Psoas muscle (tissue), 8 donors: ENCODE results near the gene NT5DC1. TPM values are rescaled to one million over a fixed set of nuclear protein-coding genes. Genes with fewer than 3 reads are reported as not detected.

Source experiments
- ATAC-seq, 4 donors: fragments of 200-7000 bp; cut with Tn5 transposase; one replicate each; pipeline ENCODE4 v1.9.1; 2020; ENCODE audit warnings: moderate library complexity in 3 of 4, mild to moderate bottlenecking in 2 of 4
- DNase-seq, 2 donors: peaks; one replicate each; pipeline ENCODE4 v3.0.0-alpha.2; 2020
- H3K27ac ChIP-seq: fragments of 200-600 bp; one replicate; pipeline ENCODE4 v1.8.0; 2022
- H3K27me3 ChIP-seq, 3 donors: fragments of 200-600 bp in 1 of 3; one replicate each; pipeline versions ENCODE4 v1.6.1 to v1.8.0; 2013 to 2022; ENCODE audit warnings: low read length in 2 of 3, mild to moderate bottlenecking in 2 of 3, moderate library complexity in 1 of 3; ENCODE audit not compliant: insufficient read depth in 3 of 3
- H3K36me3 ChIP-seq, 2 donors: fragments of 200-600 bp in 1 of 2; one replicate each; pipeline versions ENCODE4 v1.6.1 to v1.8.0; 2013 to 2022; ENCODE audit warnings: low read depth in 1 of 2, mild to moderate bottlenecking in 1 of 2, moderate library complexity in 1 of 2; ENCODE audit not compliant: insufficient read depth in 1 of 2
- H3K4me1 ChIP-seq: fragments of 200-600 bp; one replicate; pipeline ENCODE4 v1.8.0; 2022
- H3K4me3 ChIP-seq: fragments of 200-600 bp; one replicate; pipeline ENCODE4 v1.8.0; 2022; ENCODE audit warnings: mild to moderate bottlenecking
- H3K9me3 ChIP-seq: fragments of 200-600 bp; one replicate; pipeline ENCODE4 v1.8.0; 2022
- WGBS, 3 donors: extraction: QIAGEN DNeasy Blood & Tissue Kit; methylation state at CpG; one replicate each; pipeline versions ENCODE4 v1.1.6 to v1.1.7; 2013; 5-methylcytosine and 5-hydroxymethylcytosine counted together
- intact Hi-C, 2 donors: fragments of 100-400 bp; cut with DNase I; formaldehyde crosslinking; loops; one replicate each; pipeline versions ENCODE4 v1.11.0 to v1.14.2; 2022
- polyA plus RNA-seq, 3 donors: library from polyadenylated mRNA; stranded (reverse); fragments of 200-250 nt; gene quantifications; one replicate each; pipeline ENCODE4 v1.2.3, GENCODE V29; 2013
- total RNA-seq, 4 donors: library from RNA; stranded (reverse); fragmentation: NEBNext Ultra II Directional in 2 of 4; extraction: Animal tissue kit (Norgen Biotek cat#: 25700) in 2 of 4; gene quantifications; one replicate each; pipeline versions ENCODE4 v1.2.1 to v1.2.4, GENCODE V29; 2021 to 2023
- TF ChIP-seq, protein P1 (sequence below): fragments of 200-600 bp; IDR thresholded peaks from one replicate; pipeline ENCODE4 v1.8.0; 2022; ENCODE audit warnings: antibody characterized with exemption
- donor health status: healthy with polysubstance abuse.
- donor health status: DM: no; HTN: no; CAD: no; lungs with moderate emphysema.
- donor health status: Bipolar disorder and iron deficiency.
- donor health status: healthy.
- donor health status: DM: yes; HTN: yes; CAD: no.
- donor health status: DM: no; HTN: no; CAD: no.
- donor health status: DM: no; HTN: no; CAD: no.
- donor health status: DM: yes; HTN: yes; CAD: no.

Gene NT5DC1
- total and polyA plus RNA-seq, 7 donors: 4.6 to 30.9 (median 26.7) TPM

DNA sequence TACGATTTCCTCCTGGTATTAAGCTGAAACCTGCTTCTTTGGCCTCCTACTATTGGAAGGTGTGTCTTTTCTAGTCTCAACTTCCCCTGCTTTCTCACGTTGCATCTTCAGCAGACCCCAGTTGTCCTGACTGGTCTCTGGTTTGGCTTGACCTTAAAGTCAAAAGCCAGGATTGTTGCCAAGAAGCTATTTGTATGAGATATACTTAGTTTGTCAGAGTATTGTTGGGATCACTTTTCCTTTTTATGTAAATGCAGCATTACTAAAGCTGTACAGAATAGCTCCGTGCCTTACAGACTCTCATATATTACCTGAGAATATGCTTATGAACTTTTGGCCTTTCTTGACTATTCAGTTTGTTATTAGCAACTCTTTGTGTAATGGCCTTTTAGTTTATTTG lies 92.1 kb downstream of the NT5DC1 start:
- no peaks in the 10 kb centered on the region for H3K27me3 ChIP-seq
- H3K4me3 ChIP-seq: no peak overlapping the region
- H3K9me3 ChIP-seq: no peaks in the 10 kb centered on the region
- peaks cover 22% of the 10 kb centered on the region for H3K4me1 ChIP-seq
- ATAC-seq (peak in 1 of 4 donors; percentile 35), DNase-seq (no peak)
- intact Hi-C loops: no loop called here
- TF ChIP-seq, protein P1, sequence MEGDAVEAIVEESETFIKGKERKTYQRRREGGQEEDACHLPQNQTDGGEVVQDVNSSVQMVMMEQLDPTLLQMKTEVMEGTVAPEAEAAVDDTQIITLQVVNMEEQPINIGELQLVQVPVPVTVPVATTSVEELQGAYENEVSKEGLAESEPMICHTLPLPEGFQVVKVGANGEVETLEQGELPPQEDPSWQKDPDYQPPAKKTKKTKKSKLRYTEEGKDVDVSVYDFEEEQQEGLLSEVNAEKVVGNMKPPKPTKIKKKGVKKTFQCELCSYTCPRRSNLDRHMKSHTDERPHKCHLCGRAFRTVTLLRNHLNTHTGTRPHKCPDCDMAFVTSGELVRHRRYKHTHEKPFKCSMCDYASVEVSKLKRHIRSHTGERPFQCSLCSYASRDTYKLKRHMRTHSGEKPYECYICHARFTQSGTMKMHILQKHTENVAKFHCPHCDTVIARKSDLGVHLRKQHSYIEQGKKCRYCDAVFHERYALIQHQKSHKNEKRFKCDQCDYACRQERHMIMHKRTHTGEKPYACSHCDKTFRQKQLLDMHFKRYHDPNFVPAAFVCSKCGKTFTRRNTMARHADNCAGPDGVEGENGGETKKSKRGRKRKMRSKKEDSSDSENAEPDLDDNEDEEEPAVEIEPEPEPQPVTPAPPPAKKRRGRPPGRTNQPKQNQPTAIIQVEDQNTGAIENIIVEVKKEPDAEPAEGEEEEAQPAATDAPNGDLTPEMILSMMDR: no peak
- no peaks in the 10 kb centered on the region for H3K36me3 ChIP-seq
- H3K27ac ChIP-seq: no peak overlapping the region
- 31 to 53% (median 33%) methylated on average over 3 of the region's 3 CpGs for WGBS, 3 donors

- no peaks in the 10 kb centered on the region for H3K36me3 ChIP-seq
- no peak overlapping the region for H3K27ac ChIP-seq
- ATAC-seq: no peak
- intact Hi-C loops: no loop called here
- TF ChIP-seq, protein P1: no peak
- DNase-seq: no peak
- peaks cover 41% of the 10 kb centered on the region for H3K4me1 ChIP-seq
- no peak overlapping the region for H3K4me3 ChIP-seq
- H3K27me3 ChIP-seq: no peaks in the 10 kb centered on the region
- H3K9me3 ChIP-seq: no peaks in the 10 kb centered on the region
- 50 to 69% (median 57%) methylated on average over 3 of the region's 3 CpGs for WGBS, 3 donors
Measured at GRCh38 chr6:116196841-116197240, 96.2 kb downstream of the NT5DC1 start.

DNA sequence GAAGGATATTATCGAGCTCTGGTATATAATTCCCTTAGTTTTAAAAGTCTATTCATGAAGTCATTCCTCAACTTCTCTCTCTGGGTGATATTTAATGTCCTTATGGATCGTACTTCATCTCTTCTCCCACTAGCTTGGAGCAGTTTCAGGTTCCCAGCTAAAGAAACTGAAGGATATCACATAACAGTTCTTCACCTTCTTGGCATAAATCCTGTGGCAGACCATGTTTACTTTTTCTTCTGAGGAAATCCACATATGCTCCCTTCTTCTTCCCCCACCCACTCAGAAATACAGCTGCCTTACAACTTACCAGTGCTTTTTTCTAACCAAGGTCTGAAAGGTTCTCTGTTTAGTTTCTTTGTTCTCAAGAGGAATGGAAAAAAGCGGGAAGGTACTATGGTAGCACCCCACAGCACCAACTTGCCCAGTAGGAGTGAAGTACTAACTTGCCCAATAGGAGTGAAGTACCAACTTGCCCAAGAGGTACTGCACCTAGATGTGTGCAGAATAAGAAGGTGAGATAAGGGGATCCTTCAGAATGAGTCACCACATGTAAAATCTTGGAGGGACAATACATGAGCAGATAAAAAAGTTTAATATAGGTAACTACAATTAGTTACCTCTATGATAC lies 100.1 kb downstream of the NT5DC1 start:
- Histone ChIP-seq H3K27ac (no peak overlapping the region), H3K36me3 (no peaks in the 10 kb centered on the region), H3K27me3 (no peaks in the 10 kb centered on the region), H3K4me3 (no peak overlapping the region), H3K9me3 (no peaks in the 10 kb centered on the region), H3K4me1 (peaks cover 28% of the 10 kb centered on the region)
- intact Hi-C loops: no loop called here
- 49 to 62% (median 51%) methylated on average over 3 of the region's 3 CpGs for WGBS, 3 donors
- TF ChIP-seq, protein P1: no peak
- DNase-seq (no peak), ATAC-seq (peak in 1 of 4 donors; percentile 31)

GRCh38 chr6:116201538-116201937 lies 100.9 kb downstream of the NT5DC1 start:
- no peak for ATAC-seq
- no peak overlapping the region for H3K4me3 ChIP-seq

More at GRCh38 chr6:116201538-116201937, 100.9 kb downstream of the NT5DC1 start:
- DNase-seq: no peak
- 41 to 48% (median 42%) methylated on average over 2 of the region's 2 CpGs for WGBS, 3 donors
- H3K27me3 ChIP-seq: no peaks in the 10 kb centered on the region
- H3K27ac ChIP-seq: no peak overlapping the region
- intact Hi-C loops: no loop called here
- peaks cover 27% of the 10 kb centered on the region for H3K4me1 ChIP-seq
- TF ChIP-seq, protein P1: no peak
- H3K9me3 ChIP-seq: no peaks in the 10 kb centered on the region
- no peaks in the 10 kb centered on the region for H3K36me3 ChIP-seq
